GM18511 (cell line): ENCODE data around the gene MCRS1.
"Not testable (repeated sequence)": the region's sequence is repeated elsewhere in the genome, so short reads cannot be mapped to it uniquely, and the experiment has no call there.

Source experiments
- ATAC-seq: cut with Tn5 transposase; IDR thresholded peaks from one replicate; pipeline ENCODE4 v1.9.1; 2021; ENCODE audit warnings: mild to moderate bottlenecking, moderate library complexity; ENCODE audit not compliant: unreplicated experiment

The MCRS1 gene

GRCh38 chr12:49524660-49525324 lies 43.1 kb downstream of the MCRS1 start:
- no peak for ATAC-seq

GRCh38 chr12:49521389-49521788 lies 46.6 kb downstream of the MCRS1 start:
- no peak for ATAC-seq

- ATAC-seq: no peak
Measured at GRCh38 chr12:49519574-49519936, 48.4 kb downstream of the MCRS1 start.

GRCh38 chr12:49518914-49519573 lies 48.9 kb downstream of the MCRS1 start:
- ATAC-seq: no peak

- no peak for ATAC-seq
Measured at GRCh38 chr12:49515266-49515665, 52.7 kb downstream of the MCRS1 start.

GRCh38 chr12:49512546-49512945 lies 55.4 kb downstream of the MCRS1 start:
- ATAC-seq: no peak

GRCh38 chr12:49511410-49511809 lies 56.5 kb downstream of the MCRS1 start:
- ATAC-seq: no peak

GRCh38 chr12:49509681-49510080 lies 58.3 kb downstream of the MCRS1 start:
- ATAC-seq: not testable (repeated sequence)
